GM19395 (cell line): Measurements from ENCODE around the gene CDH23.

Experiments
- ATAC-seq: cut with Tn5 transposase; IDR thresholded peaks from one replicate; pipeline ENCODE4 v1.9.1; 2021; ENCODE audit warnings: mild to moderate bottlenecking, moderate library complexity; ENCODE audit not compliant: unreplicated experiment

The CDH23 gene

GRCh38 chr10:71577345-71577744 lies 180.6 kb downstream of the CDH23 start:
- no peak for ATAC-seq

- no peak for ATAC-seq
These were observed 181.3 kb downstream of the CDH23 start for GRCh38 chr10:71578069-71578468.

- no peak for ATAC-seq
These were observed 182.9 kb downstream of the CDH23 start for GRCh38 chr10:71579668-71580067.

GRCh38 chr10:71580415-71580814 lies 183.7 kb downstream of the CDH23 start:
- ATAC-seq = no peak

- no peak for ATAC-seq
These were observed 184.2 kb downstream of the CDH23 start for GRCh38 chr10:71580926-71581325.

GRCh38 chr10:71581376-71581775 lies 184.7 kb downstream of the CDH23 start:
- no peak for ATAC-seq

GRCh38 chr10:71582019-71582418 lies 185.3 kb downstream of the CDH23 start:
- ATAC-seq = no peak

- ATAC-seq = no peak
These were observed 186.1 kb downstream of the CDH23 start for GRCh38 chr10:71582506-71583475.

GRCh38 chr10:71584461-71584860 lies 187.7 kb downstream of the CDH23 start:
- ATAC-seq = no peak

- ATAC-seq = no peak
These were observed 188.3 kb downstream of the CDH23 start for GRCh38 chr10:71584902-71585563.

- no peak for ATAC-seq
These were observed 189.0 kb downstream of the CDH23 start for GRCh38 chr10:71585564-71586290.

GRCh38 chr10:71587941-71588573 lies 191.3 kb downstream of the CDH23 start:
- no peak for ATAC-seq

GRCh38 chr10:71588685-71589084 lies 192.0 kb downstream of the CDH23 start:
- no peak for ATAC-seq

- no peak for ATAC-seq
These were observed 193.2 kb downstream of the CDH23 start for GRCh38 chr10:71589617-71590551.

GRCh38 chr10:71590781-71591350 lies 194.1 kb downstream of the CDH23 start:
- no peak for ATAC-seq

- no peak for ATAC-seq
These were observed 198.3 kb downstream of the CDH23 start for GRCh38 chr10:71594934-71595571.

GRCh38 chr10:71595649-71596048 lies 198.9 kb downstream of the CDH23 start:
- ATAC-seq = no peak

- ATAC-seq = no peak
These were observed 199.4 kb downstream of the CDH23 start for GRCh38 chr10:71596127-71596526.

- ATAC-seq = no peak
These were observed 200.0 kb downstream of the CDH23 start for GRCh38 chr10:71596759-71597158.
